Adipocyte (in vitro differentiated cells): Measurements from ENCODE around the gene RPS14.

ENCODE experiments used
- DNase-seq: peaks from one replicate; pipeline ENCODE4 v3.0.0-alpha.2; 2015; ENCODE audit warnings: low read depth
- H3K27me3 ChIP-seq: replicated peaks from 2 replicates; pipeline ENCODE4 v1.7.0; 2013; ENCODE audit warnings: mild to moderate bottlenecking, low read length, moderate library complexity; ENCODE audit not compliant: control insufficient read depth, insufficient read depth
- H3K36me3 ChIP-seq: 2 replicates; pipeline ENCODE4 v1.7.0; 2013; ENCODE audit warnings: low read length, mild to moderate bottlenecking, moderate library complexity; ENCODE audit not compliant: control insufficient read depth, insufficient read depth, severe bottlenecking
- H3K4me1 ChIP-seq: 2 replicates; pipeline ENCODE4 v1.7.0; 2013; ENCODE audit warnings: mild to moderate bottlenecking, low read length, moderate library complexity; ENCODE audit not compliant: control insufficient read depth, insufficient read depth
- H3K4me3 ChIP-seq: 2 replicates; pipeline ENCODE4 v1.7.0; 2013; ENCODE audit warnings: mild to moderate bottlenecking, low read length, moderate library complexity
- H3K9ac ChIP-seq: 2 replicates; pipeline ENCODE4 v1.7.0; 2013; ENCODE audit warnings: mild to moderate bottlenecking, low read length, moderate library complexity
- H3K9me3 ChIP-seq: 2 replicates; pipeline ENCODE4 v1.7.0; 2013; ENCODE audit warnings: mild to moderate bottlenecking, low read length, moderate library complexity; ENCODE audit not compliant: control insufficient read depth

The RPS14 gene

DNA sequence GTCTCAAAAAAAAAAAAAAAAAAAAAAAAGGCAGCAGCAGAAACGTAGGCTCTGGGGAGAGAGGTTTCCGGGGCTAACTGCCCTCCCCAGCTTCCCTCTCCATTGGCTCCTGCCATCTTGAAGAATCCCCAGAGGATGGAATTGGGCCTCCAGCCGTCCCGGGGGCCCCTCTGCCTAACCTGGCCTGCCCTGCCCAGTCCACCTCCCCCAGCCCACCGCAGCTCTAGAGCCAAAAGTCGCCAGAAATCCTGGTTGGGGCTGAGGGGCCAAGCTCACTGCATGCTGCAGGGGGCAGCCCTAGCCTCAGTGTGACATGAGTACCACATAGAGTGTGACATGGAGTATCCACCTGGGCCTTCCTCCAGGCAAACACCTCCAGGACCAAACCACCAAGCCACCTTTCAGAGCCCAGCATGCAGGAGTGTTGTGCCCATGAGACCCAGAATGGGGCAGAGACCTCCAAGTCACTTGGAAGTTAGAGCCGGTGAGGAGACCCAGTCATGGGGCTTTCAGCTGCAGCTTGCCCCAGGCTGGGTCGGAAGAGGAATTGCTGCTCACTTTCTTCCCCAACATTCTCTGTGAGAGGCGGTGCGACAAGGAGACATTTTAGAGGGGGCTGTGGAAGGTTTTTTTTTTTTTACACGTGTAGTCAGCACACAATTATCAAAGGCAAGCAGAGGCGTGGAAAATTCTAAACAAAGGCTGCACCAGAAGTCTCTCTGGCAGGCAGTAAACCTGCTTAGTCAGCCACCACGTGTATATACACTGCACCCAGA is 54.4 kb downstream of the RPS14 start:
- H3K36me3 ChIP-seq = peaks cover 68% of the 10 kb centered on the region
- peaks cover 6% of the 10 kb centered on the region for H3K4me1 ChIP-seq
- H3K27me3 ChIP-seq = no peaks in the 10 kb centered on the region
- no peaks in the 10 kb centered on the region for H3K9me3 ChIP-seq
- no peak overlapping the region for H3K9ac ChIP-seq
- no peak for DNase-seq
- H3K4me3 ChIP-seq = no peak overlapping the region

DNA sequence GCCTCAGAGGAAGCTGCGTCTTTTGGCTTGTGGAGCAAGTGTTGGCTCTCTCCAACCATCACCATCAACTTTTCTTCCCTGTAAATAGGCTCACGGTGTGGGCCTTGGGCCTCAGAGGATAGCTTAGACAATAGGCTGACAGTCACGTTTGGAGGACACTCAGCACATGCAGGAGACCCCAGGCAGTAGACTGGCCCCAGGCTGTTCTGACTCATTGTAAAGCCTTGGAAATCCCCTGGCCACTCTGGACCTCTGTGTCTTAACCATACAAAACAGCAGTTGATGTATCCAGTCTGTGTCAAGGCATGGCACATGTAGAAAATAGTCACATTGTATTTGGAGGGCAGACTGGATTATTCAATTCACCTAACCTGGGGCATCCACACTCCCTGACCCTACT is 55.4 kb downstream of the RPS14 start:
- H3K36me3 ChIP-seq = peaks cover 70% of the 10 kb centered on the region
- no peaks in the 10 kb centered on the region for H3K9me3 ChIP-seq
- no peaks in the 10 kb centered on the region for H3K27me3 ChIP-seq
- DNase-seq = peak; percentile 18
- H3K9ac ChIP-seq = no peak overlapping the region
- H3K4me1 ChIP-seq = peaks cover under 1% of the 10 kb centered on the region
- H3K4me3 ChIP-seq = no peak overlapping the region

DNA sequence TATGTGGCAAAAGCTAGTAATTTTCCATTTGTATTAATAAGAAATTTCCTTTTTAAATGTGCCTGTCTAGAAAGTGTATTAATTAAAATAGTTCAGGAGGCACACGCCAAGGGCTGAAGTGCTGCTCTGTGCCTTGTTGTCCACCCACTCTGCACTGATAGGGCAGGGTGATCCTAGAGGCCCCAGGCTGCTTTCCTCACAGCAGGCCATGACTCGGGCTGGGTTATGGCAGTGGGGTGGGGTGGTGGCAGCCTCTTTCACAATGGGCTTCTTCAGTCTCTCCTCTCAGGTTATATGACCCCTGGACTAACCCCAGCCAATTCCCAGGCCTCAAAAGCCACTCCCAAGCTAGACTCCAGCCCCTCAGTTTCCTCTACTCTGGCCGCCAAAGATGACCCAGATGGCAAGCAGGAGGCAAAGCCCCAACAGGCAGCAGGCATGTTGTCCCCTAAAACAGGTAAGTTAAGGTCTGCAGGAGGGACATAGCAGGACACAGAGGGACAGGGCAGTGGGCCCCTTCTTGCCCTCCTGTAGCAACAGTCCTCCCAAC is 56.4 kb downstream of the RPS14 start:
- Histone ChIP-seq H3K36me3 (peaks cover 70% of the 10 kb centered on the region), H3K27me3 (no peaks in the 10 kb centered on the region), H3K4me1 (no peaks in the 10 kb centered on the region), H3K9me3 (no peaks in the 10 kb centered on the region), H3K9ac (no peak overlapping the region), H3K4me3 (no peak overlapping the region)
- DNase-seq = no peak

DNA sequence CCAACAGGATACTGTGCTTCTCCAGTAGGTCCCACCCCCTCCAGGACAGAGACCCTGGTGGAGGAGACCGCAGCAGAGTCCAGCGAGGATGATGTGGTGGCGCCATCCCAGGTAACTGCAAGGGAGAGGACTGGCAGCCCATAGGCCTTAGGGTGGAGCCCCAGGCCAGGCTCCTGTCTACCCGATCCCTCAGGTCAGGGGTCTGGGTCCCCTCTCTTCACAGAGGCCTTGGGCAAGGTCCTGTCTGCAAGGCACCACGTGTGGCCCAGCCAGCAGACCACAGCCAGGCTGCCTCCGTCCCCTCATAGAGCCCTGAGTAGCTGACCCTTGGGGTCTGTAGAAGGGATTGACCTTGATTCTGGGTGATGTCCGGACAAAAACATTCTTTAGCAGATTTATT is 56.9 kb downstream of the RPS14 start:
- Histone ChIP-seq H3K27me3 (no peaks in the 10 kb centered on the region), H3K4me1 (no peaks in the 10 kb centered on the region), H3K36me3 (peaks cover 74% of the 10 kb centered on the region), H3K9me3 (no peaks in the 10 kb centered on the region), H3K9ac (no peak overlapping the region), H3K4me3 (no peak overlapping the region)
- DNase-seq = no peak
